Lung microvascular endothelial cell (primary cell): ENCODE results near the gene PAQR7. TPM values are rescaled to one million over a fixed set of nuclear protein-coding genes. Genes with fewer than 3 reads are reported as not detected.

Source experiments
- DNase-seq, 2 donors: peaks; one replicate each; pipeline versions ENCODE4 v3.0.0 to v3.0.0-alpha.2; 2010; ENCODE audit warnings: low read depth in 2 of 2
- total RNA-seq: library from RNA; depleted of rRNA; stranded (reverse); fragments of >200 nt; gene quantifications from 2 replicates; pipeline ENCODE4 v1.2.1, GENCODE V29; 2014

PAQR7 gene
- total RNA-seq, 1 donor from 2014 or later, result 18.7 TPM

- no peak for DNase-seq
Observed at GRCh38 chr1:25902462-25902861, 27.0 kb upstream of the PAQR7 start.

GRCh38 chr1:25900219-25900618 is 24.7 kb upstream of the PAQR7 start:
- DNase-seq, result no peak

DNA sequence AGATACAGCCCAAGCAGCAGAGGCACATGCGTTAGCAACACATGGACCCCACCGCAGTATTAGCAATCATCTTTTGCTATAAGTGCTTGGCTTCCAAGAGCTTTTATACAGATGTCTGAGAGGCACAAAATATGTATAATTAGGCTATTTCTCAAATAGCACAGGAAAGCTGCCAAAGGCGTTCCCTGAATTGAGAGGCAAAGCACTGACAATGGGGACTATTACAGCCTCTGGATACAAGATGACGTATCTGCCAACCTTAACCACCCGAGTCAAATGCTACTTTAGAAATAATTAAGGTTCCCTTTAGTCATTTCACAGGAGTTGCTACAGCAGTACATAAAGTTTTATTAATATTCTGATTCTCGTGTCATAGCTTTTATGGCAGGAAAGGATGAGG is 24.3 kb upstream of the PAQR7 start:
- no peak for DNase-seq

- no peak for DNase-seq
Observed at GRCh38 chr1:25898223-25899015, 22.9 kb upstream of the PAQR7 start.

- DNase-seq, result no peak
Observed at GRCh38 chr1:25897754-25898153, 22.2 kb upstream of the PAQR7 start.

DNA sequence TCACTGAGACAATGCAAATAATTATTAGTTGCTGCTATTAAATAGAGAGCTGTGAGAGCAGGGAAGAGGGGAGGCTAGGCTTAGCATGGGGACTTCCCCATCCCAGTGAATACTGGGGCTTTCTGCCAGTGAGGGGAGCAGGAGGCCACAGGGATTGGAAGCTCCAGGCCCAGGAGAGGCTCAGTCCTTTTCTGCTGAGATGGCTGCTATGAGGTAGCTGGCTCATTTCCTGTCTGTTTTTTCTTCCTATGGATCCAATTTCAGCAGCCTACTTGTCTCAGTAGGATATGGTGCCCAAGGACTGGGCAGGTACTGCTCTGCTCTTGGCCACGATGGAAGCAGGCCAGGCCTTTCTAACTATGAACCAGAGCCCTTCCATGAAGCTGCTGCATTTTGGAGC is 20.8 kb upstream of the PAQR7 start:
- peak in 1 of 2 donors; percentile 54 for DNase-seq

GRCh38 chr1:25895365-25895990 is 20.0 kb upstream of the PAQR7 start:
- peak; percentile 94 to 95 for DNase-seq

DNA sequence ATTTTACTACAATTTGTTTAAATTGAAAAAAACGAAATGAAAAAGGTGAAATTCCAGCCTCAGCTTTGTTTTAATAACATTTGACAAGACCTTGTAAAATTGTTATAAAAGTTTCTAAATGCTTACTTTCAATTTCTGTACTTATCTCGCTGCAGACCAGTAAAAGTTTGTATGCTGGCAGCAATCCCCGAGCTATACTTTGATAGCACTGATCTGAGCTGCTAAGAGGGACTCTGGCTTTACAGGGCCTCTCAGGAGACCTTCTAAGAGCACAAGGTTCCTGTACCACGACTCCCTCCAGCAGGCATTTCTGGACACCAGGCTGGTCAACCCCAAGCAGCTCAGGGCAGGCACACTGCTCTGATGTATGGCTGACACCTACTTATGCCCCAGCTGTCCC is 17.6 kb upstream of the PAQR7 start:
- no peak for DNase-seq

DNA sequence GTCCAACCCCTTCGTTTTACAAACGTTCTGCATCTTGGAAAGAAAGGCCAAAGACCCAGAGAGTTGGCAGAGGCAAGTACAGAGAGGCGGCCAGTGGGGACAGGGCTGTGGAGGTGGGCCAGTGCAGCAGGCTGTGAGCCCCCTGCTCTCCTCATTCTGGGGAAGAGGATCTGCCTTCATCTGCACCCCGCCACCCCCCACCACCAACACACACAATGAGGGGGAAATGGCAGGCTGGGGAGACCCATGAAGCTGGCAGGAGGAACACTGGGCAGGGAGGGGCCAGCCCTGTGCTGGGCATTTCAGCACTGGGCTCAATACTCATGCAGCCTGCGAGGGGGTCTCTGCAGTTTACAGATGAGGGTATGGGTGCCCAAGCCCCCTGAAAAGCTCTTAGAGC is 16.1 kb upstream of the PAQR7 start:
- DNase-seq, result no peak

GRCh38 chr1:25890239-25891034 is 14.9 kb upstream of the PAQR7 start:
- no peak for DNase-seq

DNA sequence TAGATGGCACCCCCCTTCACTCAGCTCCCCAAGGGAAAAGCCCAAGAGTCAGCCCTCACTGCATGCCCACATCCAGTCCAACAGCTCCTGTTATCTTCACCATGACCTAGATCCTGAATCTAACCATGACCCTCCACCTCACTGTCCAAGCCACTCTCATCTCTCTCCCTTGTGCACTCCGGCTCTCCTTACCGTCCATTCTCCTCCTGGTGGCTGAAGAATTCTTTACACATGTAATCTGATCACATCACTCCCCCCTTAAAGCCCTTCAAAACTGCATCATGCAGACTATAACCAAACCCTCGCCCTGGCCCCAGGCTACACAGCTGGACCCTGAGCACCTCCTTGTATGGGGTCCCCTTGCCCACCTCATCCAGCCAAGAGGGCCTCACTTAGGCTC is 14.0 kb upstream of the PAQR7 start:
- DNase-seq, result no peak

DNA sequence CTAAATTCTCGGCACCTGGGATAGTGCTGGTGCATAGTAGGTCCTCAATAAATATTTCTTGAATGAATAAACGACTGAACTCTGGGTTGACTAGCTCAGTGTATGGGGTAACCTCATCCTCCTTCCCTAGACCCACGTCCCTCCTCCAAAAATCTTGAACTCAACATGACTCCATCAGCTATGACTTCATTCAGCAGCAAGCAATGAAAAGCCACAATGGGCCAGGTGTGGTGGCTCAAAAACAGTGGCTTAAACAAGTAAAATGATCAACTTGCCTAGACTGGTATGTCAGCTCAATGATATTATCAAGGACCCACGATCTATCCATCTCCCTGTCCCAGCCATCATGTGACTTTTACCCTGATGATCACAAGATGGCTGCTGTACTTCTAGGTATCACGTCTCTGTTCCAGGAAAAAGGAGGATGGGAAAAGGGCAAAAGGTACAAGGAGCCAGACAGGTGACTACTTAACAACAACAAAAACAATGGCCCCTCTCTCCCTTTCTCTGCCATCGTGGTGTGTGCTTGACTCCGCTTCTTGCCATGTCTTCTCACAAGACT is 13.0 kb upstream of the PAQR7 start:
- DNase-seq, result no peak

GRCh38 chr1:25885602-25886001 is 10.1 kb upstream of the PAQR7 start:
- DNase-seq, result no peak

DNA sequence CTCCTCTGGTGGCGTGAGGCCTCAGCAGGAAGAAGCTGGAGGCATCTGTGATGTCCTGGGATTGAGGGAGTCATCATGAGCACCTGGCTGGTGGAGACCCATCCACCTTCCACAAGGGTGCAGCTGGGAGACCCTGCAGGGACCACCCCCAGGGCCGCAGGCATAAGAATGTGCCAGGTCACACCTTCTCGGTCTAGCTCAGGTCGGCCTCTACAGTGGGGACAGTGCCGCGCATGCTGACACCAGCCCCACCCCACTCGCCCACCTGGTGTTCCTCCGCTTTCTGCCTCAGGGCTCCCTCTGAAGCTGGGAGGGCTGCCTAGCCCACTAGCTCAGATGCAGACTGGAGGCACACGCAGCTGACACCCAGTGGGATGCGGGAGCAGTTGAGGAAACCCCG is 5.8 kb upstream of the PAQR7 start:
- DNase-seq, result no peak

DNA sequence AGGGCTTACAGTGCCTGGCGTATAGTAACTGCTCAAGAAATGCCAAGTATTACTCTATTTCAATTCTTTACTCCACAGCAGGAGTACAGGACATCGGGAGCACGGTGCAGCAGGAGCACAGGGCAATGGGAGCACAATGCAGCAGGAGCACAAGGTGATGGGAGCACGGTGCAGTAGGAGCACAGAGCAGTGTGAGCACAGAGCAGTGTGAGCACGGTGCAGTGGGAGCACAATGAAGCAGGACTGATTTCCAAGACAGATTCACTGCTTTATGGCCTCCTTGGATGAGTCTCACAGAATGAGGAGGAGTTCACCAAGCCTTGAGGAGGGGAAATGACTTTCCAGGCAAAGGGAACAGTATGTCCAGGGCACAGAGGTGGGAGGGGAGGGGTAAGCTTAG is 5.0 kb upstream of the PAQR7 start:
- no peak for DNase-seq

GRCh38 chr1:25879675-25880074 is 4.2 kb upstream of the PAQR7 start:
- DNase-seq, result no peak

DNA sequence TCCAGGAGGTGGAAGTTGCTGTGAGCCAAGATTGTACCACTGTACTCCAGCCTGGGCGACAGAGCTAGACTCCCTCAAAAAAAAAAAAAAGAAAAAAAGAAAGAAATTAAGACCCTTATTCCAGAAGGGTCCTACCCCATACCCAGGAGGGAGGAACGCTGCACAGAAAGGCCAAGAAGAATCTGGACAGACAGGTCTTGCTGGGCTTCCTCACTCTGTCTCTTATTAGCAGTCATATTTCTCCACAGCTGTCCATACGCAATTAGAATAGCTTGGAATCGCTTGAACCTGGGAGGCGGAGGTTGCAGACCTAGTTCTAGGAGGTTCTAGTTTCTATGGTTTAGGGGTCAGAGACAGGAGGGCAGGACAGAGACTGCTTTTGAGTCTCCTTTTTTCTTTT is 3.2 kb upstream of the PAQR7 start:
- no peak for DNase-seq

DNA sequence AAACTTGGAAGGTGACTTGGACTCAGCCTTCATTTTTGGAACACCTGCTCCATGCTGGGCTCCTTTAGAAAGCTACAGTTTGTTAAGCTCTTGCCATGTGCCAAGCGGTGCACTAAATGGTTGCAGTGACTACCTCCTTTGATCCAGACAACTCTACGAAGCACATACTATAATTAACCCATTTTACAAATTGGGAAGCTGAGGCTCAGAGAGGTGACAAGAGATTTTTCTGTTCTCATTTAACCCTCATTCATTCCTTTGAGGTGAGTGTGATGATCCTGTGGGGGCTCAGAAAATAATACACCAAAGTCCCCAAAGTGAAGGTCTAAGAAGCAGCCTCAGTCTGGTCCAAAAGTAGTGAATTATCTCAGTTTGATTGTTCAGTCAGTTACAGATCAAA is 1.6 kb upstream of the PAQR7 start:
- DNase-seq, result no peak

DNA sequence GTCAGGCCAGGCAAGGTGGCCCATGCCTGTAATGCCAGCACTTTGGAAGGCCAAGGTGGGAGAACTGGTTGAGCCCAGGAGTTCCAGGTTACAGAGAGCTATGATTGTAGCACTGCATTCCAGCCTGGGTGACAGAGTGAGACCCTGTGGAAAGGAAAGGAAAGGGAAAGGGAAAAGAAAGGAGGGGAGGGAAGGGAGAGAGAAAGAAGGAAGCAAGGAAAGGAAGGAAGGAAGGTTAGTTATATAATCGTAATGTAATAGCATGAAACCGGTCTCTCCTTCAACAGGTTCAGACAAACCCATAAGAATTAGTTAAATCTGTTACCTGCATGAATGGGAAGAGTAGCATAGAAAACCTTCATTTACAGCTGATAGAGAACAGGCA is 1.2 kb upstream of the PAQR7 start:
- no peak for DNase-seq

- no peak for DNase-seq
Observed at GRCh38 chr1:25875856-25876692, 566 bp upstream of the PAQR7 start.

GRCh38 chr1:25874635-25875153 is 814 bp downstream of the PAQR7 start:
- DNase-seq, result no peak
